ENCODE data around the gene ERGIC1. TPM values are rescaled to one million over a fixed set of nuclear protein-coding genes. Genes with fewer than 3 reads are reported as not detected.
"Not testable (repeated sequence)": the region's sequence is repeated elsewhere in the genome, so short reads cannot be mapped to it uniquely, and the experiment has no call there.

ERGIC1 gene
- total RNA-seq, 4 donors from 2014 or later, result 54.4 to 108 (median 88.0) TPM

GRCh38 chr5:172848419-172848818 is 14.4 kb downstream of the ERGIC1 start:
- in situ Hi-C loops (cut with MboI; ENCODE audit: low sequenced_read_pairs in 4 of 4), result no loop called here
- TF ChIP-seq POLR2A (IDR thresholded peaks at IDR 0.05), result no peak
- no peak for TF ChIP-seq CTCF (IDR thresholded peaks at IDR 0.05 in 4 of 5, conservative IDR thresholded peaks at IDR 0.05 in 1 of 5)

GRCh38 chr5:172849606-172850453 is 15.8 kb downstream of the ERGIC1 start:
- peak overlapping the region; percentile 8 to 52 (median 20) for H3K27ac ChIP-seq
- no peak overlapping the region for H3K4me3 ChIP-seq
- ATAC-seq (no peak), DNase-seq (no peak)
- no peaks in the 10 kb centered on the region for H3K36me3 ChIP-seq
- H3K9me3 ChIP-seq, result no peaks in the 10 kb centered on the region
- TF ChIP-seq CTCF (IDR thresholded peaks at IDR 0.05 in 4 of 5, conservative IDR thresholded peaks at IDR 0.05 in 1 of 5) (no peak), POLR2A (IDR thresholded peaks at IDR 0.05) (no peak)
- in situ Hi-C loops (cut with MboI; ENCODE audit: low sequenced_read_pairs in 4 of 4) (no loop called here), intact Hi-C loops (cut with DNase I; ENCODE audit: low total_unique reads) (no loop called here)
- no peaks in the 10 kb centered on the region for H3K27me3 ChIP-seq
- peaks cover 42 to 80% of the 10 kb centered on the region in 2 donors for H3K4me1 ChIP-seq

More at GRCh38 chr5:172848419-172848818, 14.4 kb downstream of the ERGIC1 start:
- no peaks in the 10 kb centered on the region for H3K27me3 ChIP-seq
- H3K4me1 ChIP-seq, result peaks cover 33 to 79% of the 10 kb centered on the region in 2 donors
- H3K36me3 ChIP-seq, result no peaks in the 10 kb centered on the region
- H3K4me3 ChIP-seq, result no peak overlapping the region
- H3K9me3 ChIP-seq, result no peaks in the 10 kb centered on the region
- DNase-seq (no peak), ATAC-seq (no peak)
- intact Hi-C loops (cut with DNase I; ENCODE audit: low total_unique reads), result no loop called here
- H3K27ac ChIP-seq, result peak overlapping the region in 3 of 4 donors; percentile 9 to 27 (median 13)

GRCh38 chr5:172850454-172850797 is 16.4 kb downstream of the ERGIC1 start:
- DNase-seq (peak in 1 of 2 donors; percentile 27), ATAC-seq (no peak)
- TF ChIP-seq CTCF (IDR thresholded peaks at IDR 0.05 in 4 of 5, conservative IDR thresholded peaks at IDR 0.05 in 1 of 5) (no peak), POLR2A (IDR thresholded peaks at IDR 0.05) (peak in 1 of 2 donors; percentile 10)
- no peaks in the 10 kb centered on the region for H3K9me3 ChIP-seq
- peaks cover 48 to 81% of the 10 kb centered on the region in 2 donors for H3K4me1 ChIP-seq
- in situ Hi-C loops (cut with MboI; ENCODE audit: low sequenced_read_pairs in 4 of 4), result no loop called here
- intact Hi-C loops (cut with DNase I; ENCODE audit: low total_unique reads), result no loop called here
- peak overlapping the region in 3 of 4 donors; percentile 8 to 52 (median 20) for H3K27ac ChIP-seq
- no peaks in the 10 kb centered on the region for H3K27me3 ChIP-seq
- H3K36me3 ChIP-seq, result no peaks in the 10 kb centered on the region
- H3K4me3 ChIP-seq, result no peak overlapping the region

GRCh38 chr5:172851254-172851653 is 17.2 kb downstream of the ERGIC1 start:
- DNase-seq; H3K27me3 ChIP-seq; H3K9me3 ChIP-seq; ATAC-seq; H3K36me3 ChIP-seq; H3K4me3 ChIP-seq; in situ Hi-C loops (cut with MboI; ENCODE audit: low sequenced_read_pairs in 4 of 4); intact Hi-C loops (cut with DNase I; ENCODE audit: low total_unique reads): not testable (repeated sequence)
- Histone ChIP-seq H3K27ac (peak overlapping the region in 1 of 4 donors; percentile 72), H3K4me1 (peaks cover 53 to 81% of the 10 kb centered on the region in 2 donors)

- H3K4me1 ChIP-seq, result peaks cover 42 to 70% of the 10 kb centered on the region in 2 donors
- no peaks in the 10 kb centered on the region for H3K27me3 ChIP-seq
- H3K36me3 ChIP-seq, result no peaks in the 10 kb centered on the region
- in situ Hi-C loops (cut with MboI; ENCODE audit: low sequenced_read_pairs in 4 of 4), result no loop called here
- DNase-seq, result no peak
- ATAC-seq, result peak in 1 of 2 donors; percentile 15
- intact Hi-C loops (cut with DNase I; ENCODE audit: low total_unique reads), result no loop called here
- no peaks in the 10 kb centered on the region for H3K9me3 ChIP-seq
- H3K4me3 ChIP-seq, result no peak overlapping the region
- TF ChIP-seq CTCF (IDR thresholded peaks at IDR 0.05 in 4 of 5, conservative IDR thresholded peaks at IDR 0.05 in 1 of 5) (no peak), POLR2A (IDR thresholded peaks at IDR 0.05) (no peak)
- H3K27ac ChIP-seq, result peak overlapping the region; percentile 70 to 97 (median 74)
These were observed 18.7 kb downstream of the ERGIC1 start for GRCh38 chr5:172852490-172853354.
